H9 (cell line): ENCODE results near the gene PSMD8. TPM values are rescaled to one million over a fixed set of nuclear protein-coding genes. Genes with fewer than 3 reads are reported as not detected.

Experiments
- DNase-seq: peaks from one replicate; pipeline ENCODE4 v3.0.0-alpha.2; 2017
- H2AFZ ChIP-seq: one replicate; pipeline ENCODE4 v1.6.1; 2013; ENCODE audit warnings: mild to moderate bottlenecking, low read length, control low read depth, moderate library complexity
- H2AK5ac ChIP-seq: 2 replicates; pipeline ENCODE4 v1.6.1; 2013; ENCODE audit warnings: low read length, control low read depth, mixed read lengths; ENCODE audit not compliant: insufficient read length
- H2BK120ac ChIP-seq: one replicate; pipeline ENCODE4 v1.6.1; 2013; ENCODE audit warnings: low read depth, mild to moderate bottlenecking, low read length, control low read depth, inconsistent platforms; ENCODE audit not compliant: poor library complexity, severe bottlenecking
- H2BK12ac ChIP-seq: 2 replicates; pipeline ENCODE4 v1.6.1; 2013; ENCODE audit warnings: low read length, control low read depth, mixed read lengths, low read depth; ENCODE audit not compliant: insufficient read length
- H2BK15ac ChIP-seq: 2 replicates; pipeline ENCODE4 v1.6.1; 2013; ENCODE audit warnings: low read depth, low read length, control low read depth
- H2BK20ac ChIP-seq: one replicate; pipeline ENCODE4 v1.6.1; 2013; ENCODE audit warnings: low read depth, mild to moderate bottlenecking, low read length, control low read depth, inconsistent platforms; ENCODE audit not compliant: poor library complexity, severe bottlenecking
- H2BK5ac ChIP-seq: 2 replicates; pipeline ENCODE4 v1.6.1; 2013; ENCODE audit warnings: low read length, control low read depth, mixed read lengths; ENCODE audit not compliant: insufficient read length
- H3K14ac ChIP-seq: 2 replicates; pipeline ENCODE4 v1.6.1; 2013; ENCODE audit warnings: low read length, control low read depth; ENCODE audit not compliant: insufficient read depth
- H3K18ac ChIP-seq: 2 replicates; pipeline ENCODE4 v1.6.1; 2013; ENCODE audit warnings: low read depth, mild to moderate bottlenecking, mixed read lengths, low read length, control low read depth; ENCODE audit not compliant: insufficient read length
- H3K23ac ChIP-seq: 2 replicates; pipeline ENCODE4 v1.6.1; 2013; ENCODE audit warnings: low read length, control low read depth, mixed read lengths, low read depth; ENCODE audit not compliant: insufficient read length
- H3K23me2 ChIP-seq: 2 replicates; pipeline ENCODE4 v1.6.1; 2013; ENCODE audit warnings: low read depth, mild to moderate bottlenecking, mixed read lengths, low read length, control low read depth; ENCODE audit not compliant: insufficient read length, poor library complexity, severe bottlenecking
- H3K27ac ChIP-seq: 2 replicates; pipeline ENCODE4 v1.5.1; 2013; ENCODE audit warnings: low read length, control low read depth, mixed read lengths, low read depth; ENCODE audit not compliant: insufficient read length
- H3K27me3 ChIP-seq: 2 replicates; pipeline ENCODE4 v1.6.1; 2013; ENCODE audit warnings: low read length, control low read depth, inconsistent platforms; ENCODE audit not compliant: insufficient read depth
- H3K4ac ChIP-seq: 2 replicates; pipeline ENCODE4 v1.6.1; 2013; ENCODE audit warnings: low read depth, mild to moderate bottlenecking, control low read depth, inconsistent platforms, low read length, moderate library complexity
- H3K4me1 ChIP-seq: 2 replicates; pipeline ENCODE4 v1.6.1; 2013; ENCODE audit warnings: low read length, control low read depth, inconsistent platforms; ENCODE audit not compliant: insufficient read depth
- H3K4me2 ChIP-seq: 2 replicates; pipeline ENCODE4 v1.6.1; 2013; ENCODE audit warnings: low read length, control low read depth, mixed read lengths; ENCODE audit not compliant: insufficient read length, insufficient read depth
- H3K56ac ChIP-seq: 2 replicates; pipeline ENCODE4 v1.6.1; 2013; ENCODE audit warnings: low read depth, mild to moderate bottlenecking, mixed read lengths, low read length, control low read depth; ENCODE audit not compliant: insufficient read length
- H3K79me1 ChIP-seq: 2 replicates; pipeline ENCODE4 v1.6.1; 2013; ENCODE audit warnings: low read depth, mild to moderate bottlenecking, moderate library complexity, low read length, control low read depth, inconsistent platforms; ENCODE audit not compliant: insufficient read depth, poor library complexity, severe bottlenecking
- H3K79me2 ChIP-seq: 2 replicates; pipeline ENCODE4 v1.6.1; 2013; ENCODE audit warnings: low read length, control low read depth, inconsistent platforms; ENCODE audit not compliant: insufficient read depth
- H3K9ac ChIP-seq: 2 replicates; pipeline ENCODE4 v1.6.1; 2013; ENCODE audit warnings: low read length, control low read depth, mixed read lengths; ENCODE audit not compliant: insufficient read length; ENCODE audit errors: extremely low read depth
- H3K9me3 ChIP-seq: one replicate; pipeline ENCODE4 v1.6.1; 2013; ENCODE audit warnings: low read depth, low read length, inconsistent platforms; ENCODE audit not compliant: control insufficient read depth
- H3T11ph ChIP-seq: one replicate; pipeline ENCODE4 v1.6.1; 2013; ENCODE audit warnings: mild to moderate bottlenecking, low read length, control low read depth, inconsistent platforms
- H4K20me1 ChIP-seq: one replicate; pipeline ENCODE4 v1.6.1; 2013; ENCODE audit not compliant: control insufficient read depth, insufficient read length, insufficient read depth
- H4K5ac ChIP-seq: 2 replicates; pipeline ENCODE4 v1.6.1; 2013; ENCODE audit warnings: low read depth, mild to moderate bottlenecking, mixed read lengths, low read length, control low read depth; ENCODE audit not compliant: insufficient read length
- H4K8ac ChIP-seq: replicated peaks from 2 replicates; pipeline ENCODE4 v1.6.1; 2013; ENCODE audit warnings: low read length, control low read depth, mixed read lengths, low read depth; ENCODE audit not compliant: insufficient read length
- H4K91ac ChIP-seq: 2 replicates; pipeline ENCODE4 v1.6.1; 2013; ENCODE audit warnings: low read depth, mild to moderate bottlenecking, moderate library complexity, mixed read lengths, low read length, control low read depth; ENCODE audit not compliant: insufficient read length
- H3K27ac Mint-ChIP-seq, 3 experiments: 2 replicates in 2 of 3; 3 replicates in 1 of 3; pipeline ENCODE4 v1.8.0; 2020 to 2021; ENCODE audit warnings: mixed read lengths in 3 of 3, mild to moderate bottlenecking in 1 of 3, moderate library complexity in 1 of 3
- H3K27me3 Mint-ChIP-seq: 2 replicates; pipeline ENCODE4 v1.8.0; 2021; ENCODE audit warnings: low read depth, mild to moderate bottlenecking, moderate library complexity, mixed read lengths
- H3K36me3 Mint-ChIP-seq, 3 experiments: 2 replicates in 2 of 3; 3 replicates in 1 of 3; pipeline ENCODE4 v1.8.0; 2020 to 2021; ENCODE audit warnings: low read depth in 3 of 3, mixed read lengths in 3 of 3; ENCODE audit not compliant: insufficient read depth in 1 of 3
- H3K4me1 Mint-ChIP-seq, 2 experiments: 2 replicates each; pipeline ENCODE4 v1.8.0; 2020; ENCODE audit warnings: mixed read lengths in 2 of 2
- H3K4me3 Mint-ChIP-seq, 2 experiments: 2 replicates in 1 of 2; 3 replicates in 1 of 2; pipeline ENCODE4 v1.8.0; 2020 to 2021; ENCODE audit warnings: mild to moderate bottlenecking in 2 of 2, mixed read lengths in 2 of 2, moderate library complexity in 1 of 2
- H3K9me3 Mint-ChIP-seq, 2 experiments: 2 replicates in 1 of 2; 3 replicates in 1 of 2; pipeline ENCODE4 v1.8.0; 2020; ENCODE audit warnings: mild to moderate bottlenecking in 2 of 2, mixed read lengths in 2 of 2, moderate library complexity in 1 of 2
- WGBS: extraction: QIAGEN DNeasy Blood & Tissue Kit; methylation state at CpG from one replicate; pipeline ENCODE4 v1.1.7; 2013; ENCODE audit warnings: missing lambda C conversion rate, low lambda C conversion rate, mixed read lengths; ENCODE audit not compliant: insufficient read length; ENCODE audit errors: extremely low coverage; 5-methylcytosine and 5-hydroxymethylcytosine counted together
- total RNA-seq: library from RNA; stranded (reverse); gene quantifications from 2 replicates; pipeline ENCODE4 v1.2.1, GENCODE V29; 2021
- TF ChIP-seq, protein P1 (sequence below): fragments of 200-600 bp; sonication (generic); conservative IDR thresholded peaks from 3 replicates; pipeline ENCODE4 v1.8.0; 2021; ENCODE audit warnings: antibody characterized with exemption, mild to moderate bottlenecking

PSMD8 gene
- total RNA-seq, 1 experiment from 2014 or later, result 189 TPM

- H4K8ac ChIP-seq, result no peak overlapping the region
- no peaks in the 10 kb centered on the region for H3K23me2 ChIP-seq
- WGBS, result no CpG with 5 or more reads among the region's 12 CpGs
Measured at GRCh38 chr19:38367041-38367440, 7.3 kb upstream of the PSMD8 start.

More at GRCh38 chr19:38367041-38367440, 7.3 kb upstream of the PSMD8 start:
- Mint-ChIP-seq H3K4me3 (no peak overlapping the region), H3K9me3 (peaks cover 4 to 8% of the 10 kb centered on the region in 2 experiments; a peak in 2 of 5 replicates), H3K27ac (no peak overlapping the region), H3K4me1 (peaks cover 5 to 6% of the 10 kb centered on the region in 2 experiments; a peak in 3 of 4 replicates), H3K36me3 (peaks cover 0 to 4% (median 0%) of the 10 kb centered on the region in 3 experiments; a peak in 2 of 7 replicates), H3K27me3 (peaks cover 57% of the 10 kb centered on the region)
- Histone ChIP-seq H3K79me1 (no peaks in the 10 kb centered on the region), H3K14ac (no peak overlapping the region), H3K56ac (no peak overlapping the region), H2AK5ac (no peak overlapping the region), H3K4me2 (no peak overlapping the region), H2BK12ac (no peak overlapping the region), H2BK120ac (no peak overlapping the region), H3K27ac (no peak overlapping the region), H2BK5ac (no peak overlapping the region), H3K9me3 (no peaks in the 10 kb centered on the region), H3K79me2 (no peaks in the 10 kb centered on the region), H4K5ac (no peak overlapping the region), H4K91ac (no peak overlapping the region), H2BK15ac (no peak overlapping the region), H3K18ac (no peak overlapping the region), H2AFZ (no peak overlapping the region), H3K9ac (no peak overlapping the region), H3K27me3 (no peaks in the 10 kb centered on the region), H3K4me1 (no peaks in the 10 kb centered on the region), H4K20me1 (no peaks in the 10 kb centered on the region), H3K4ac (no peak overlapping the region), H3K23ac (no peak overlapping the region), H3T11ph (no peak overlapping the region), H2BK20ac (no peak overlapping the region)
- TF ChIP-seq, protein P1, sequence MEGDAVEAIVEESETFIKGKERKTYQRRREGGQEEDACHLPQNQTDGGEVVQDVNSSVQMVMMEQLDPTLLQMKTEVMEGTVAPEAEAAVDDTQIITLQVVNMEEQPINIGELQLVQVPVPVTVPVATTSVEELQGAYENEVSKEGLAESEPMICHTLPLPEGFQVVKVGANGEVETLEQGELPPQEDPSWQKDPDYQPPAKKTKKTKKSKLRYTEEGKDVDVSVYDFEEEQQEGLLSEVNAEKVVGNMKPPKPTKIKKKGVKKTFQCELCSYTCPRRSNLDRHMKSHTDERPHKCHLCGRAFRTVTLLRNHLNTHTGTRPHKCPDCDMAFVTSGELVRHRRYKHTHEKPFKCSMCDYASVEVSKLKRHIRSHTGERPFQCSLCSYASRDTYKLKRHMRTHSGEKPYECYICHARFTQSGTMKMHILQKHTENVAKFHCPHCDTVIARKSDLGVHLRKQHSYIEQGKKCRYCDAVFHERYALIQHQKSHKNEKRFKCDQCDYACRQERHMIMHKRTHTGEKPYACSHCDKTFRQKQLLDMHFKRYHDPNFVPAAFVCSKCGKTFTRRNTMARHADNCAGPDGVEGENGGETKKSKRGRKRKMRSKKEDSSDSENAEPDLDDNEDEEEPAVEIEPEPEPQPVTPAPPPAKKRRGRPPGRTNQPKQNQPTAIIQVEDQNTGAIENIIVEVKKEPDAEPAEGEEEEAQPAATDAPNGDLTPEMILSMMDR, result no peak
- no peak for DNase-seq
